ENCODE results near the gene CDH4.

The CDH4 gene

GRCh38 chr20:61931476-61932198 is 679.6 kb downstream of the CDH4 start:
- DNase-seq (ENCODE audit: low read depth in 2 of 2) = no peak

GRCh38 chr20:61932199-61932592 is 680.1 kb downstream of the CDH4 start:
- DNase-seq (ENCODE audit: low read depth in 2 of 2) = no peak

- DNase-seq (ENCODE audit: low read depth in 2 of 2) = no peak
Measured at GRCh38 chr20:61932711-61933480, 680.8 kb downstream of the CDH4 start.

- no peak for DNase-seq (ENCODE audit: low read depth in 2 of 2)
Measured at GRCh38 chr20:61933481-61933950, 681.5 kb downstream of the CDH4 start.

- DNase-seq (ENCODE audit: low read depth in 2 of 2) = no peak
Measured at GRCh38 chr20:61933951-61934715, 682.1 kb downstream of the CDH4 start.

GRCh38 chr20:61934716-61935530 is 682.9 kb downstream of the CDH4 start:
- no peak for DNase-seq (ENCODE audit: low read depth in 2 of 2)

- no peak for DNase-seq (ENCODE audit: low read depth in 2 of 2)
Measured at GRCh38 chr20:61935926-61936700, 684.1 kb downstream of the CDH4 start.

GRCh38 chr20:61936701-61937131 is 684.7 kb downstream of the CDH4 start:
- DNase-seq (ENCODE audit: low read depth in 2 of 2) = no peak

GRCh38 chr20:61937146-61937962 is 685.3 kb downstream of the CDH4 start:
- no peak for DNase-seq (ENCODE audit: low read depth in 2 of 2)

GRCh38 chr20:61937963-61938838 is 686.1 kb downstream of the CDH4 start:
- DNase-seq (ENCODE audit: low read depth in 2 of 2) = no peak

GRCh38 chr20:61938839-61939690 is 687.0 kb downstream of the CDH4 start:
- no peak for DNase-seq (ENCODE audit: low read depth in 2 of 2)

- no peak for DNase-seq (ENCODE audit: low read depth in 2 of 2)
Measured at GRCh38 chr20:61939691-61940360, 687.8 kb downstream of the CDH4 start.

GRCh38 chr20:61940491-61940890 is 688.4 kb downstream of the CDH4 start:
- no peak for DNase-seq (ENCODE audit: low read depth in 2 of 2)

- DNase-seq (ENCODE audit: low read depth in 2 of 2) = no peak
Measured at GRCh38 chr20:61940976-61941720, 689.1 kb downstream of the CDH4 start.

- DNase-seq (ENCODE audit: low read depth in 2 of 2) = no peak
Measured at GRCh38 chr20:61941721-61942405, 689.8 kb downstream of the CDH4 start.

- DNase-seq (ENCODE audit: low read depth in 2 of 2) = no peak
Measured at GRCh38 chr20:61942526-61942925, 690.5 kb downstream of the CDH4 start.
